Loucy (cell line): ENCODE data around the gene PIGU.

ENCODE experiments used
- EZH2phosphoT487 ChIP-seq: fragments of 200-600 bp; IDR thresholded peaks from 2 replicates; pipeline ENCODE4 v1.6.1; 2018; ENCODE audit warnings: antibody characterized with exemption, mild to moderate bottlenecking, moderate library complexity, borderline replicate concordance
- TF ChIP-seq, protein P1 (sequence below): fragments of 200-600 bp; sonication (generic); conservative IDR thresholded peaks from 2 replicates; pipeline ENCODE4 v1.5.1; 2014; ENCODE audit warnings: mild to moderate bottlenecking, antibody characterized with exemption, low read length

DNA sequence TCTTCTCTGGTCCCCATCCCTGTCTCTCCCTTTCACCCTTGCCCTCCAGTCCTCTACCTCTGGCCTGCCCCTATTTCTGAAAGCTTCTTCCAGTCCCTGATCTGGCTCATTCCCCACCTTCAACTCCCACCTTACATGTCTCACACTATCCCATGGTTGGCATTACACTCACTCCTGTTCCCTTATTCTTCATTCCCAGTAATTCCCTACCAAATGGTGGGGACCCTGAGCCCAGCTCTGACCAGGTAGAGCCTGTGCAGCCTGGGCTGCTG lies 33.6 kb upstream of the PIGU start:
- TF ChIP-seq, protein P1, sequence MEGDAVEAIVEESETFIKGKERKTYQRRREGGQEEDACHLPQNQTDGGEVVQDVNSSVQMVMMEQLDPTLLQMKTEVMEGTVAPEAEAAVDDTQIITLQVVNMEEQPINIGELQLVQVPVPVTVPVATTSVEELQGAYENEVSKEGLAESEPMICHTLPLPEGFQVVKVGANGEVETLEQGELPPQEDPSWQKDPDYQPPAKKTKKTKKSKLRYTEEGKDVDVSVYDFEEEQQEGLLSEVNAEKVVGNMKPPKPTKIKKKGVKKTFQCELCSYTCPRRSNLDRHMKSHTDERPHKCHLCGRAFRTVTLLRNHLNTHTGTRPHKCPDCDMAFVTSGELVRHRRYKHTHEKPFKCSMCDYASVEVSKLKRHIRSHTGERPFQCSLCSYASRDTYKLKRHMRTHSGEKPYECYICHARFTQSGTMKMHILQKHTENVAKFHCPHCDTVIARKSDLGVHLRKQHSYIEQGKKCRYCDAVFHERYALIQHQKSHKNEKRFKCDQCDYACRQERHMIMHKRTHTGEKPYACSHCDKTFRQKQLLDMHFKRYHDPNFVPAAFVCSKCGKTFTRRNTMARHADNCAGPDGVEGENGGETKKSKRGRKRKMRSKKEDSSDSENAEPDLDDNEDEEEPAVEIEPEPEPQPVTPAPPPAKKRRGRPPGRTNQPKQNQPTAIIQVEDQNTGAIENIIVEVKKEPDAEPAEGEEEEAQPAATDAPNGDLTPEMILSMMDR = no peak
- no peak for TF ChIP-seq EZH2phosphoT487
